ENCODE results near the gene MEPCE. TPM values are rescaled to one million over a fixed set of nuclear protein-coding genes. Genes with fewer than 3 reads are reported as not detected.

MEPCE gene
- total and polyA plus RNA-seq, 9 of the 15 experiments (the other 6 are each of a cell fraction or from before 2014, with no cell fraction given): 10.9 to 76.3 (median 44.1) TPM

DNA sequence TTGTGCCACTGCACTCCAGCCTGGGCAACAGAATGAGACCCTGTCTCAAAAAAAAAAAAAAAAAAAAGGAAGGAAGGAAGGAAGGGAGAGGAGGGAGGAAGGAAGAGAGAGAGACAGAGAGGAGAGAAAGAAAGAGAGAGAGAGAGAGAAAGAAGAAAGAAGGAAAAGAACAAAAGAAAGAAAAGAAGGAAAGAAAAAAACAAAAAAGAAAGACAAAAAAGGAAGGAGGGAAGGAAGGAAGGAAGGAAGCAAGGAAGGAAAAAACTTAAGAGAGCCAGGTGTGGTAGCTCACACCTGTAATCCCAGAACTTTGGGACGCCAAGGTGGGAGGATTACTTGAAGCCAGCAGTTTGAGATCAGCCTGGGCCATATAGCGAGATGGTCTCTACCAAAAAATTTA is 35.2 kb downstream of the MEPCE start:
- H3K4me1 ChIP-seq (replicated peaks in 1 of 2; ENCODE audit: control insufficient read depth in 2 of 2, insufficient read depth in 2 of 2, low read length in 2 of 2): peaks cover 0 to 26% of the 10 kb centered on the region in 2 experiments; a peak in 4 of 5 replicates
- no peaks in the 10 kb centered on the region for H3K27me3 ChIP-seq (ENCODE audit: control insufficient read depth in 2 of 2, insufficient read depth in 2 of 2, low read length in 2 of 2)
- no peak overlapping the region for H2AFZ ChIP-seq (ENCODE audit: low read depth, low read length)
- no peak overlapping the region for H3K9ac ChIP-seq (ENCODE audit: insufficient read depth in 1 of 2, low read depth in 2 of 2, low read length in 2 of 2)
- intact Hi-C loops (cut with micrococcal nuclease): loop anchor here (5.0 kb wide), 1 partner anchor 388 kb away; the partner anchor contains the start of gene SLC12A9
- BruUV-seq (replicated peaks): no TSS peak
- no peaks in the 10 kb centered on the region for H3K9me1 ChIP-seq (ENCODE audit: control insufficient read depth, insufficient read depth, low read length)
- no peaks in the 10 kb centered on the region for H3K9me3 ChIP-seq (replicated peaks; ENCODE audit: control insufficient read depth, insufficient read depth, low read depth, low read length)
- peaks cover 25% of the 10 kb centered on the region; the same call in 2 of the 3 replicates for H3K36me3 ChIP-seq (ENCODE audit: control insufficient read depth, insufficient read depth, low read length)
- CTCF ChIA-PET (ENCODE audit: low intra/inter-chr PET ratio): interaction anchor here (1.0 to 3.4 kb wide), 2 partner anchors 14 to 95 kb away, joined by 3 to 10 read pairs; no protein-coding TSS in a partner anchor
- POLR2A ChIA-PET: interaction anchor here (1.1 kb wide), 2 partner anchors 15 to 121 kb away, joined by 3 read pairs; partner anchors contain the start of genes FBXO24 and LRCH4
- in situ Hi-C loops (cut with MboI): loop anchor here (25.0 kb wide), 1 partner anchor 98 kb away; the partner anchor contains the start of gene SAP25
- peaks cover 3% of the 10 kb centered on the region; the same call in 1 of the 3 replicates for H3K79me2 ChIP-seq (ENCODE audit: control insufficient read depth, insufficient read depth, low read length)
- no peak for DNase-seq (ENCODE audit: extremely low read depth in 1 of 4, low spot score in 3 of 4)
- no peak for FAIRE-seq
- peaks cover 8% of the 10 kb centered on the region; the same call in 1 of the 2 replicates for H4K20me1 ChIP-seq (replicated peaks; ENCODE audit: control insufficient read depth, insufficient read depth, low read length)
- no peak for ATAC-seq
- H3K27ac ChIP-seq (ENCODE audit: extremely low read depth, low read depth, low read length): no peak overlapping the region
- TF ChIP-seq, protein P1, sequence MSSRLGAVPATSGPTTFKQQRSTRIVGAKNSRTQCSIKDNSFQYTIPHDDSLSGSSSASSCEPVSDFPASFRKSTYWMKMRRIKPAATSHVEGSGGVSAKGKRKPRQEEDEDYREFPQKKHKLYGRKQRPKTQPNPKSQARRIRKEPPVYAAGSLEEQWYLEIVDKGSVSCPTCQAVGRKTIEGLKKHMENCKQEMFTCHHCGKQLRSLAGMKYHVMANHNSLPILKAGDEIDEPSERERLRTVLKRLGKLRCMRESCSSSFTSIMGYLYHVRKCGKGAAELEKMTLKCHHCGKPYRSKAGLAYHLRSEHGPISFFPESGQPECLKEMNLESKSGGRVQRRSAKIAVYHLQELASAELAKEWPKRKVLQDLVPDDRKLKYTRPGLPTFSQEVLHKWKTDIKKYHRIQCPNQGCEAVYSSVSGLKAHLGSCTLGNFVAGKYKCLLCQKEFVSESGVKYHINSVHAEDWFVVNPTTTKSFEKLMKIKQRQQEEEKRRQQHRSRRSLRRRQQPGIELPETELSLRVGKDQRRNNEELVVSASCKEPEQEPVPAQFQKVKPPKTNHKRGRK (tag; IDR thresholded peaks at IDR 0.05): peak; percentile 91
- TF ChIP-seq, protein P2, sequence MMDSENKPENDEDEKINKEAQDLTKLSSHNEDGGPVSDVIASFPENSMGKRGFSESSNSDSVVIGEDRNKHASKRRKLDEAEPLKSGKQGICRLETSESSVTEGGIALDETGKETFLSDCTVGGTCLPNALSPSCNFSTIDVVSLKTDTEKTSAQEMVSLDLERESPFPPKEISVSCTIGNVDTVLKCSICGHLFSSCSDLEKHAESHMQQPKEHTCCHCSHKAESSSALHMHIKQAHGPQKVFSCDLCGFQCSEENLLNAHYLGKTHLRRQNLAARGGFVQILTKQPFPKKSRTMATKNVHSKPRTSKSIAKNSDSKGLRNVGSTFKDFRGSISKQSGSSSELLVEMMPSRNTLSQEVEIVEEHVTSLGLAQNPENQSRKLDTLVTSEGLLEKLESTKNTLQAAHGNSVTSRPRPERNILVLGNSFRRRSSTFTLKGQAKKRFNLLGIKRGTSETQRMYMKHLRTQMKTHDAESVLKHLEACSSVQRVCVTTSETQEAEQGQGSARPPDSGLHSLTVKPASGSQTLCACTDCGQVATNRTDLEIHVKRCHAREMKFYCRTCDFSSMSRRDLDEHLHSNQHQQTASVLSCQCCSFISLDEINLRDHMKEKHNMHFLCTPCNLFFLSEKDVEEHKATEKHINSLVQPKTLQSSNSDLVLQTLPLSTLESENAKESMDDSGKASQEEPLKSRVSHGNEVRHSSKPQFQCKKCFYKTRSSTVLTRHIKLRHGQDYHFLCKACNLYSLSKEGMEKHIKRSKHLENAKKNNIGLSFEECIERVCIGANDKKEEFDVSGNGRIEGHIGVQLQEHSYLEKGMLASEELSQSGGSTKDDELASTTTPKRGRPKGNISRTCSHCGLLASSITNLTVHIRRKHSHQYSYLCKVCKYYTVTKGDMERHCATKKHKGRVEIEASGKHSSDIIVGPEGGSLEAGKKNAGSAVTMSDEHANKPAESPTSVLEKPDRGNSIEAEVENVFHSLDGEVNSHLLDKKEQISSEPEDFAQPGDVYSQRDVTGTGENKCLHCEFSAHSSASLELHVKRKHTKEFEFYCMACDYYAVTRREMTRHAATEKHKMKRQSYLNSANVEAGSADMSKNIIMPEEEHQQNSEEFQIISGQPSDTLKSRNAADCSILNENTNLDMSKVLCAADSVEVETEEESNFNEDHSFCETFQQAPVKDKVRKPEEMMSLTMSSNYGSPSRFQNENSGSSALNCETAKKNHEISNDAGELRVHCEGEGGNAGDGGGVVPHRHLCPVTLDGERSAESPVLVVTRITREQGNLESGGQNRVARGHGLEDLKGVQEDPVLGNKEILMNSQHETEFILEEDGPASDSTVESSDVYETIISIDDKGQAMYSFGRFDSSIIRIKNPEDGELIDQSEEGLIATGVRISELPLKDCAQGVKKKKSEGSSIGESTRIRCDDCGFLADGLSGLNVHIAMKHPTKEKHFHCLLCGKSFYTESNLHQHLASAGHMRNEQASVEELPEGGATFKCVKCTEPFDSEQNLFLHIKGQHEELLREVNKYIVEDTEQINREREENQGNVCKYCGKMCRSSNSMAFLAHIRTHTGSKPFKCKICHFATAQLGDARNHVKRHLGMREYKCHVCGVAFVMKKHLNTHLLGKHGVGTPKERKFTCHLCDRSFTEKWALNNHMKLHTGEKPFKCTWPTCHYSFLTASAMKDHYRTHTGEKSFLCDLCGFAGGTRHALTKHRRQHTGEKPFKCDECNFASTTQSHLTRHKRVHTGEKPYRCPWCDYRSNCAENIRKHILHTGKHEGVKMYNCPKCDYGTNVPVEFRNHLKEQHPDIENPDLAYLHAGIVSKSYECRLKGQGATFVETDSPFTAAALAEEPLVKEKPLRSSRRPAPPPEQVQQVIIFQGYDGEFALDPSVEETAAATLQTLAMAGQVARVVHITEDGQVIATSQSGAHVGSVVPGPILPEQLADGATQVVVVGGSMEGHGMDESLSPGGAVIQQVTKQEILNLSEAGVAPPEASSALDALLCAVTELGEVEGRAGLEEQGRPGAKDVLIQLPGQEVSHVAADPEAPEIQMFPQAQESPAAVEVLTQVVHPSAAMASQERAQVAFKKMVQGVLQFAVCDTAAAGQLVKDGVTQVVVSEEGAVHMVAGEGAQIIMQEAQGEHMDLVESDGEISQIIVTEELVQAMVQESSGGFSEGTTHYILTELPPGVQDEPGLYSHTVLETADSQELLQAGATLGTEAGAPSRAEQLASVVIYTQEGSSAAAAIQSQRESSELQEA (IDR thresholded peaks at IDR 0.05; ENCODE audit: low read depth): no peak
- no peak for TF ChIP-seq NEUROD1 (IDR thresholded peaks at IDR 0.05; ENCODE audit: borderline replicate concordance, low read depth, low read length, partially characterized antibody)
- TF ChIP-seq ZC3H8 (IDR thresholded peaks at IDR 0.05): no peak
- 0 out of 2 replicates have a peak, but pooled peaks have one; percentile 35 for TF ChIP-seq THRAP3 (IDR thresholded peaks at IDR 0.05; ENCODE audit: borderline replicate concordance)
- H3K4me3 ChIP-seq: no peak overlapping the region
- WGBS (ENCODE audit: insufficient coverage, low coverage, missing lambda C conversion rate): 57% methylated on average over 2 of the region's 2 CpGs
- H3K4me2 ChIP-seq (ENCODE audit: insufficient read depth, low read length): no peak overlapping the region
